ENCODE measurements around the gene CISTR. TPM values are rescaled to one million over a fixed set of nuclear protein-coding genes. Genes with fewer than 3 reads are reported as not detected.
"Not testable (repeated sequence)": the region's sequence is repeated elsewhere in the genome, so short reads cannot be mapped to it uniquely, and the experiment has no call there.

CISTR gene
- polyA plus RNA-seq (ENCODE audit: insufficient read depth in 1 of 5, insufficient read length in 5 of 5, low replicate concordance in 1 of 5), result not detected
- long read RNA-seq, donor 1, result 0 reads
- long read RNA-seq, donor 2, result 0 reads
- long read RNA-seq, donor 3, result 0 reads
- long read RNA-seq, donor 4, result 0 reads
- long read RNA-seq, donor 5, result 0 reads
- long read RNA-seq, donor 6, result 0 reads
- long read RNA-seq, donor 7, result 0 reads
- long read RNA-seq, donor 8, result 0 reads

GRCh38 chr12:53751336-53752191 lies at the start of gene CISTR:
TSS of gene CISTR (minus strand) at chr12:53751979.
- no peak for DNase-seq

DNA sequence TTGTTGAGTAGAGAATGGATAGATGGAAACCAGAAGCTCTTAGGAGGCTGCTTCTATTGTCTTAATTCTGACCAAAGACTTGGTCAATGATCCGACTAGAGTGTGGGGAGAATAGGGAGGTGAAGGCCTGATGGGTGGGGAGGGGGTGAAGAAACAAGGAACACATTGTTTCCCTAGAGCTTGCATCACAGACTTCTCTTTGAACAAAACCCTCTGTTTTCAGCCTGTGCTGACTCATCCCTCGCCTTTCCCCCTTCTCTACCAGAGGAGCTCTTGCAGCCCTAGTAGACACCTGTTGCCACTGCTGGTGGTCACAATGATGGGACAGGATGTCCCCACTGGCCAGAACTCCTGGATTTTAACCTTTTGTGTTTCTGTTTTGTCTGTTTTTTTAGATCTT lies 46.8 kb upstream of the CISTR start:
- no peak for DNase-seq

- DNase-seq, result no peak
Measured at GRCh38 chr12:53795927-53796326, 44.1 kb upstream of the CISTR start.

- DNase-seq, result no peak
Measured at GRCh38 chr12:53793221-53793620, 41.4 kb upstream of the CISTR start.

GRCh38 chr12:53791735-53792326 lies 40.1 kb upstream of the CISTR start:
- DNase-seq, result no peak

GRCh38 chr12:53789570-53789969 lies 37.8 kb upstream of the CISTR start:
- DNase-seq, result no peak

GRCh38 chr12:53788892-53789291 lies 37.1 kb upstream of the CISTR start:
- DNase-seq, result no peak

GRCh38 chr12:53786411-53786810 lies 34.6 kb upstream of the CISTR start:
- no peak for DNase-seq

- DNase-seq, result no peak
Measured at GRCh38 chr12:53785161-53785560, 33.4 kb upstream of the CISTR start.

DNA sequence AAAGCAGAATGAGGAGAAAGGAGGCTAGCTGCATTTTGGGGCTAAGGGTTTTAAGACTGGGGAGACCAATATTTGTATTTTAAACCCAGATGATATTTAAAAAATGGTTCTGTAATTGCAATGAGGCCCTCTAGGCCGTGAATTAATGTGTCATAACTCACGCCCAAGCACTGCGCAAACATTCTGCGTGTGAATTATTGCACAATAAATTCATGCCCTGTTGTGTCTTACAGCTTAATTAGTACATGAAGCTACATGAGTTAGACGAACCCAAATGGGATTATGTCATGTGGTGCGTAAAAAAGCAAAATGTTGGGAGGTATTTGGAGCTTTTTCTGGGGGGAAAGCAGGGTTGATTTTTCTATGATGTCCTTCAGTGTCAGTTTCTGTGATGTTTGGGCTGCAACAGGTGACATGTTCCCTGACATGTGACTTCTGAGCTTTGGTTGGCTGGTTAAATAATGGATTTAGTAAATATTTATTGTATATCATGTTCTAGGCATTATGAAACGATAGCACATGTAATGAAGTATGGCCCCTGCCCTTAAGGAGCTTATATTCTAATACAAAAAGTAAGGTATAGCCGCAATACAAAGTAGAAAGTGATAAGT lies 30.4 kb upstream of the CISTR start:
- no peak for DNase-seq

GRCh38 chr12:53781228-53781801 lies 29.5 kb upstream of the CISTR start:
- DNase-seq, result no peak

DNA sequence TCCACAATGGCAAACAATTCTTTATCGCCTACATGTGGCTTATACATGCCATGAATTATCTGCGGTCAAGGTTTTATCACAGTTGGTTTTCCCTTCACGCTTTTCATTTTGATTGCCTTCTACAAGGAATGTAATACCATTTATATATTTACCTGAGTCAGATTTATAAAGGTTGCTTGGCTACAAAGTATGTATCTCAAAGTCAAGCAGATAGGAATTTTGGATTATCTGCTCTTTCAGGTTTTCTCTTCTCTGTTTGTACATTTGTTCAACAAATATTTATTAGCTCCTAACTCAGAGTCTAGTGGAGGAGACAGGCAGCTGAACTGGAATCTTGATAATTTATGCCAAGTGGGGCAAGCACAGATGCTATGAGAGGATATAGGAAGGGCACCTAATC lies 28.5 kb upstream of the CISTR start:
- no peak for DNase-seq

GRCh38 chr12:53779679-53780078 lies 27.9 kb upstream of the CISTR start:
- DNase-seq, result not testable (repeated sequence)

DNA sequence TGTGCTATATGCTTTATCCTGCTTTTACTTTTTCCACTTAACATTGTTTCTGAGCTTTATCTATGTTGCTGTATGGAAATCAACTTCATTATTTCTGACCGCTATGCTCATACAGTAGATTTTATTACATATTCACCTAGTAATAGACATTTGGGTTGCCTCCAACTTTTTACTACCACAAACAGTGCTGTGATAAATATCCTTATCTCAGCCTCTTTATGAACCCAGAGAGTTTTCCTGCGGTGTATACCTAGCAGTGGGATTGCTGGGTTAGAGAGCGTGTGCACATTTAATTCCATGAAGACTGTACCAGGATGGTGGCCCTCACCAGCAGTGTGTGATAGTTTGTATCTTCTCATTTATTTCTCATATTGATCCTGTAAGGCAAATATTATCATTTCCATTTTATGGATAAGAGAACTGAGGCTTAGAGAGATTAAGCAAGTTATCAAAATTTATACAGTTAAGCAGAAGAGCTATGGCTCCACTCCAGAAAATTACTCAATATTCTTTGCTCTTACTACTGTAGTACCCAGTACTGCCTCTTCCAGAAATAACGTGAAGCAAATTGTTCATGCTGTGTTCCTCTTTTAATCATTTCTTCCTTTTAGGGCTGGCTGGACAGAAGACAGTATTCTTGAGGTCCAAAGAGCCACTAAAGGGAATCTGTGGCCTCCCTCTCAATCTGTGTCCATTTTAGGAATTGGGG lies 26.3 kb upstream of the CISTR start:
- DNase-seq, result no peak

DNA sequence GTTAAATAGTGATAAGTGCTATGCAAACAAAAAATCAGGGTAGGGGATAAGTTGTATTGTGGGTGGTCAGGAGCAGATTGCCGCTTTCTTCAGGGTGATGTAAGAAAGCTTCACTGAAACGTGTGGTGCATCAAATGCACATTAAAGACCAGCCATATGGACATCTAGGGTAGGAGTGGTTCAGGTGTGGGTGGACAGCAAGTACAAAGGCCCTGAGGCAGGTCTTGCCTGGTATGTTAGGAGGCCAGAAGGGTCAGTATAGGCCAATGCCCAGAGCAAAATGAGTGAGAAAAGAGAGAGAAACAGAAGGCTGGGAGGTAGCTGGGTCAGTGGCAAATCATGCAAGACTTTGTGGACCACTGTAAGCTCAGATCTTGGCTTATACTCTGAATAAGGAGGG lies 25.6 kb upstream of the CISTR start:
- no peak for DNase-seq

DNA sequence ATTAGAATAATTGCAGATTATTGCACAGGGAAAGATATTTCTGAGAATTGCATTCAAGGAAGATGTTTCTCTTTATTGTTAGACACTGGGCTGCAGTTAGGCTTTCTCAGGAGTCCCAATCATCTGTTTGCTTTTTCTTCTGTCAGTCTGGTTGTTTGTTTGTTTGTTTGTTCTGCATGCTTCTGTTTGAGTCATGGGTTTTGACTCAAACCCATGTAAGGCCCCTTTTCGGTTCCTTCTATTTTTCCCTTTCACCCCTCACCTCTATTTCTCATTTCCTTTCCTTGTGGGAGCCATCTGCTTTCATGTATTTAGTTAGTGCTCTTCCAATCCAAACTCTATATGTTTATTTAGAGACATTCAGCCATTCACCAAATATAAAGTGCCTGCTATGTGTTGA lies 25.1 kb upstream of the CISTR start:
- no peak for DNase-seq

DNA sequence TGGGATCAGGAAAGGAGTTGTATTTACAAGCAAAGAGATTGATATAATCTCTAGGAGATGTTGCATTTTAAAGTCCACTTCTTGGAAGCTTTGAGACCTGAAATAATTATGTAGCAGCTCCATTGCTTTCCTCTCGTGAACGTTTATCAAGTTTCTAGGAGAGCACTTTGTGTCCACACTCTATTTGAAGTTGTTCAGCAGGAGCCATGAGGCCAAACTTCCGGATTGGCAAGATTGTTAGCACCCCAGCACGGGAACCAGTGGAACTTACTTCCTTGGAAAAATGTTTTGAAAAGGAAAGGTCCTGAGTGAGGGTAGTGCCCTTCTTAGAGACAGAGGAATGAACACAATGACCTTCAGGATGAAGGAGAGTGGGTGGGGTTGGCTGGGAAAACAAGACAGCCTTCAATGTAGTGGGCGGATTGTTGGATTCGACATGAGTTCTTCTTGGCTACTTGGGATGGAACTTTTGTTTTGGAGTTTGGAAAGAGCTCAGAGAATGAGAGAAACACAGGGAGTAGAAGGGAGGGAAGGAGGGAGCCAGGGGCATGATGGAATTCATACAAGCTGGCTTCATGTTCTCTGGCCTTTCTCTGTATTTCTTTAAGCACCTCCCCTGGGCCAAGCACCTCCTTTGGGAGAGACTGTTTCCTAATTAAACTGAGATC lies 23.8 kb upstream of the CISTR start:
- DNase-seq, result no peak

DNA sequence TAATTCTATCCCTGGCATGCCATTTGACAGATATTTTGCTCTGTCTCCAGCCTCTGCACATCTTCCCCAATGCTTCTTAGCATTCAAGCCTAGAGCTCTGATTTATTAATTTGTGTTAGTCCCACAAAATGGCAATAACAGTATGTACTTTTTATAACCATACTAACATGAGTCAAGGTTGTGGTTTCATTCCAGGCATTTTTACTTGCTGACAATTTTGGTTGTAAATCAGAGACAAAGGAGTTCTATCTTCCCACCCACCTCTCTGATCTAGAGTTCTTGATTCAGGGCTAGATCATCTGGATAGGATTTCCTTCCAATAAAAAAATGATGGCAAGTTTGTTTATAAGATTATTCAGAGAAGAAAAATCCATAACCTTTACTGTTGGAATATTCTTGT lies 18.5 kb upstream of the CISTR start:
- no peak for DNase-seq

DNA sequence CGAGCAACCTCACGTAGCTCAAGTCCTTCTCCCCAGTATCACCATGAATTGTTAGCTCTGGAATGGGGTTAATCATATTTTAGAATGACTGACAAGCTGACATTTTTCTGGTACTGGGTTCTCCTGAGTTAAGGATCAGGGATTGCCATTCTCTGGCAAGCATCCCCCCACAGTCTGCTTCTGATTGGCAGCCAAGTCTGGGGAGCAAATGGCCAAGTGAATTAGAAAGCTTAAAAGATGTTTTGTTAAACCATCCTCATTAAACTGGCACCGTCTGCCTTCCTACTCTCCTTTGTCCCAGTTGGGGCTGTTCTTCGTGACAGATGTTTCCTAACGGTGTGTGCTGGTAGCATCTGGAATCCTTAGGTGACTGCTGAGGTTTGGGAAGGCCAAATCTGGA lies 17.2 kb upstream of the CISTR start:
- no peak for DNase-seq

DNA sequence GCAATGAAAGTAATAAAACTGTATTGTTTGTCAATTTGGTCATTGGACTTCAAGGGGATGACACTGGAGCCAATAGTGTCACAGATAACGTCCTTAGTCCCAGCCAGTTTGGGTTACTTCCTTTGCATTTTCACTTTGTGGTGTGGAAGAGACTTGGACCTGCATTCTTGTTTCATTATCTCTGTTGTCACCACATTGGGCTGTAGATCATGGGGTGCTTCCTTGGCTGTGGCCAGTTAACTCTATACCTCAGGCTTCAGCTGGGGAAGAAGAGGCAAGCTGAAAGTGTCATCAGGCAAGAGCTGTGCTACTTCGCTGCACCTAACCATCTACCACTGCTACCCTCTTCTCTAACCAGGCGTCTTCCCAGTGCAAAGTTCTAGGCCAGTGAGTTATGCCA lies 15.1 kb upstream of the CISTR start:
- no peak for DNase-seq

DNA sequence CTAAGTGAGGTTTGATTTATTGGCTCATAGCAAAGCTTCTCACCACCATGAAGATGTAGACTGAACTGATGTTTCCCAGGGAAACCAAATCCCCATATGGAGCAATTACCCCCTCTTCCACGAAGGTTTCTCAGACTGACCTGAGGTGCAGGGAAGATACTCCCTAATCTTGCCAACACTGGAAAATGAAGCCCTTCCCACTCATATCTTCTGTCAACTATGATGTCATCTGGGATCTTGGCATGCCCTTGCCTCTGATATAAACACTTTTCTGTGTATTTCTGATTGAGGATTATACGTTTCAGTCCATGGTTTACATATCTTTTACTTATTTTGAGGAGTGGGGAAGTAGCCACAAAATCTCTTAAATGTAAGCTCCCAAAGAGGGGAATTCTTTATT lies 14.1 kb upstream of the CISTR start:
- DNase-seq, result no peak
